Prostate gland (tissue), 2 donors: ENCODE data around the gene PCK2.

Experiments
- POLR2A ChIP-seq: fragments of 450-650 bp; IDR thresholded peaks from one replicate; pipeline ENCODE4 v1.6.1; 2016; ENCODE audit warnings: antibody characterized with exemption, mild to moderate bottlenecking
- POLR2AphosphoS5 ChIP-seq: sonication (generic); formaldehyde crosslinking; IDR thresholded peaks from one replicate; pipeline ENCODE4 v1.6.1; 2017; ENCODE audit warnings: antibody characterized with exemption
- TF ChIP-seq, protein P1 (sequence below), 4 experiments: fragments of 200-600 bp in 2 of 4; fragments of 450-650 bp in 2 of 4; sonication (generic) in 2 of 4; IDR thresholded peaks; 1 replicate in 3 of 4; 2 replicates in 1 of 4; pipeline ENCODE4 v1.5.1; 2016 to 2019; ENCODE audit warnings: antibody characterized with exemption in 4 of 4, mild to moderate bottlenecking in 2 of 4, moderate library complexity in 2 of 4

DNA sequence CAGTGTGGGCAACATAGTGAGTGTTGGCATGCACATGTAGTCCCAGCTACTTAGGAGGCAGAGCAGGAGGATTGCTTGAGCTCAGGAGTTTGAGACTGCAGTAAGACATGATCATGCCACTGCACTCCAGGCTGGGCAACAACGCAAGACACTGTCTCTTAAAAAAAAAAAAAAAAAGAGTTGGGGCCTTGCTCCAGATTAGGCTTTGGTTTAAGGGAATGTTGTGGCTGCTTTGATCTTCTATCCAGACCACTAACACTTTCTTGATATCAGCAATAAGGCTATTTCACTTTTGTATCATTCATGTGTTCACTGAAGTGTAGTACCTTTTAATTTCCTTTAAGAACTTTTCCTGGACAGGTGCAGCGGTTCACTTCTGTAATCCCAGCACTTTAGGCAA is 33.6 kb downstream of the PCK2 start:
- TF ChIP-seq POLR2AphosphoS5 (no peak), POLR2A (no peak)
- TF ChIP-seq, protein P1, sequence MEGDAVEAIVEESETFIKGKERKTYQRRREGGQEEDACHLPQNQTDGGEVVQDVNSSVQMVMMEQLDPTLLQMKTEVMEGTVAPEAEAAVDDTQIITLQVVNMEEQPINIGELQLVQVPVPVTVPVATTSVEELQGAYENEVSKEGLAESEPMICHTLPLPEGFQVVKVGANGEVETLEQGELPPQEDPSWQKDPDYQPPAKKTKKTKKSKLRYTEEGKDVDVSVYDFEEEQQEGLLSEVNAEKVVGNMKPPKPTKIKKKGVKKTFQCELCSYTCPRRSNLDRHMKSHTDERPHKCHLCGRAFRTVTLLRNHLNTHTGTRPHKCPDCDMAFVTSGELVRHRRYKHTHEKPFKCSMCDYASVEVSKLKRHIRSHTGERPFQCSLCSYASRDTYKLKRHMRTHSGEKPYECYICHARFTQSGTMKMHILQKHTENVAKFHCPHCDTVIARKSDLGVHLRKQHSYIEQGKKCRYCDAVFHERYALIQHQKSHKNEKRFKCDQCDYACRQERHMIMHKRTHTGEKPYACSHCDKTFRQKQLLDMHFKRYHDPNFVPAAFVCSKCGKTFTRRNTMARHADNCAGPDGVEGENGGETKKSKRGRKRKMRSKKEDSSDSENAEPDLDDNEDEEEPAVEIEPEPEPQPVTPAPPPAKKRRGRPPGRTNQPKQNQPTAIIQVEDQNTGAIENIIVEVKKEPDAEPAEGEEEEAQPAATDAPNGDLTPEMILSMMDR (IDR thresholded peaks at IDR 0.05): no peak
